HCT116 (cell line): ENCODE data around the gene WHRN. TPM values are rescaled to one million over a fixed set of nuclear protein-coding genes. Genes with fewer than 3 reads are reported as not detected.

Experiments used
- ATAC-seq: fragments of 200-7000 bp; cut with Tn5 transposase; 2 replicates; pipeline ENCODE4 v1.9.1; 2020; ENCODE audit warnings: mild to moderate bottlenecking, moderate library complexity
- BruUV-seq: library from RNA; stranded (reverse); fragments of 400-500 nt; replicated peaks from 2 replicates; lab custom pipeline; 2021; lab: Mats Ljungman, UMichigan
- CTCF ChIA-PET: fragments of 300-600 bp; sonication (Branson Sonifier 250); formaldehyde crosslinking; loops from one replicate; lab custom pipeline; 2021; ENCODE audit warnings: antibody characterized with exemption; lab: Charles Lee
- POLR2A ChIA-PET: fragments of 300-600, 350-600 bp; sonication (Branson Sonifier 250); formaldehyde crosslinking; loops from one replicate; lab custom pipeline; 2021; ENCODE audit warnings: antibody characterized with exemption; lab: Charles Lee
- RAD21 ChIA-PET, 2 experiments: fragments of 300-600 bp; sonication (Branson Sonifier 250); formaldehyde crosslinking; loops; one replicate each; lab custom pipeline; 2023; ENCODE audit warnings: low total read pairs in 2 of 2; ENCODE audit not compliant: uncharacterized antibody in 2 of 2, unreplicated experiment in 2 of 2, low non-redundant PET in 1 of 2; lab: Charles Lee
- DNase-seq: peaks from one replicate; pipeline ENCODE4 v3.0.0-alpha.2; 2010; ENCODE audit warnings: low read depth, low spot score
- H2AFZ ChIP-seq: fragments of 200-600 bp; shearing (Covaris generic), sonication (generic); 2 replicates; pipeline ENCODE4 v1.6.1; 2017; ENCODE audit warnings: low read depth, mixed run types, mixed read lengths, antibody characterized with exemption, low read length; ENCODE audit not compliant: poor library complexity, severe bottlenecking
- H3K27ac ChIP-seq: 2 replicates; pipeline ENCODE4 v1.5.1; 2012; ENCODE audit warnings: low read depth, low read length
- H3K27me3 ChIP-seq: fragments of 200-600 bp; sonication (generic); 2 replicates; pipeline ENCODE4 v1.6.1; 2016; ENCODE audit warnings: mixed run types, low read length, mixed read lengths; ENCODE audit not compliant: insufficient read depth
- H3K36me3 ChIP-seq, 2 experiments: fragments of 200-500 bp in 1 of 2; fragments of 200-600 bp in 1 of 2; sonication (Bioruptor generic) in 1 of 2; sonication (generic) in 1 of 2; 2 replicates each; pipeline versions ENCODE4 v1.5.1 to v1.6.1; 2014 to 2016; ENCODE audit warnings: low read length in 2 of 2, inconsistent platforms in 1 of 2, mixed read lengths in 1 of 2, mixed run types in 1 of 2; ENCODE audit not compliant: insufficient read depth in 2 of 2, control insufficient read depth in 1 of 2
- H3K4me1 ChIP-seq, 2 experiments: fragments of 200-600 bp in 1 of 2; sonication (generic) in 1 of 2; 2 replicates each; pipeline versions ENCODE4 v1.5.1 to v1.6.1; 2012 to 2017; ENCODE audit warnings: low read length in 2 of 2, inconsistent platforms in 1 of 2, mild to moderate bottlenecking in 1 of 2, mixed read lengths in 1 of 2, mixed run types in 1 of 2, moderate library complexity in 1 of 2; ENCODE audit not compliant: insufficient read depth in 2 of 2, control insufficient read depth in 1 of 2
- H3K4me2 ChIP-seq: fragments of 200-600 bp; sonication (generic); 2 replicates; pipeline ENCODE4 v1.6.1; 2017; ENCODE audit warnings: mixed run types, low read length, mixed read lengths
- H3K4me3 ChIP-seq, 2 experiments: fragments of 200-600 bp in 1 of 2; sonication (generic) in 1 of 2; replicated peaks in 1 of 2; 2 replicates each; pipeline ENCODE4 v1.5.1; 2011 to 2016; ENCODE audit warnings: low read length in 2 of 2, control low read depth in 1 of 2, low read depth in 1 of 2, mild to moderate bottlenecking in 1 of 2, mixed read lengths in 1 of 2, mixed run types in 1 of 2
- H3K79me2 ChIP-seq: fragments of 200-600 bp; sonication (generic); 2 replicates; pipeline ENCODE4 v1.6.1; 2017; ENCODE audit warnings: mild to moderate bottlenecking, mixed run types, low read length, moderate library complexity, mixed read lengths; ENCODE audit not compliant: insufficient read depth
- H3K9ac ChIP-seq: fragments of 200-600 bp; sonication (generic); 2 replicates; pipeline ENCODE4 v1.6.1; 2016; ENCODE audit warnings: low read length, mixed read lengths
- H3K9me2 ChIP-seq: fragments of 200-600 bp; sonication (generic), shearing (Covaris generic); 2 replicates; pipeline ENCODE4 v1.6.1; 2017; ENCODE audit warnings: mixed run types, mild to moderate bottlenecking, moderate library complexity; ENCODE audit not compliant: insufficient read depth
- H3K9me3 ChIP-seq, 2 experiments: fragments of 200-500 bp in 1 of 2; fragments of 200-600 bp in 1 of 2; sonication (Bioruptor generic) in 1 of 2; sonication (generic) in 1 of 2; 2 replicates each; pipeline ENCODE4 v1.6.1; 2014 to 2017; ENCODE audit warnings: low read length in 2 of 2, mixed read lengths in 2 of 2, inconsistent platforms in 1 of 2, low read depth in 1 of 2, mild to moderate bottlenecking in 1 of 2, mixed run types in 1 of 2, moderate library complexity in 1 of 2; ENCODE audit not compliant: control insufficient read depth in 1 of 2, insufficient read depth in 1 of 2
- H4K20me1 ChIP-seq: fragments of 200-600 bp; sonication (generic), shearing (Covaris generic); 2 replicates; pipeline ENCODE4 v1.6.1; 2017; ENCODE audit warnings: mixed run types, mild to moderate bottlenecking, moderate library complexity; ENCODE audit not compliant: insufficient read depth
- CBX3 ChIP-seq: IDR thresholded peaks from 2 replicates; pipeline ENCODE4 v1.6.1; 2012; ENCODE audit warnings: low read depth
- CEBPB ChIP-seq: IDR thresholded peaks from 2 replicates; pipeline ENCODE4 v1.6.1; 2012; ENCODE audit warnings: low read depth
- CTCF ChIP-seq, 3 experiments: fragments of 200-600 bp in 1 of 3; sonication (generic) in 1 of 3; IDR thresholded peaks in 2 of 3; conservative IDR thresholded peaks in 1 of 3; 2 replicates each; pipeline ENCODE4 v1.5.1; 2012 to 2017; ENCODE audit warnings: low read depth in 2 of 3, low read length in 2 of 3, antibody characterized with exemption in 1 of 3, borderline replicate concordance in 1 of 3, control low read depth in 1 of 3, mild to moderate bottlenecking in 1 of 3, mixed read lengths in 1 of 3, mixed run types in 1 of 3, moderate library complexity in 1 of 3; ENCODE audit not compliant: insufficient read depth in 1 of 3
- EGR1 ChIP-seq: IDR thresholded peaks from 2 replicates; pipeline ENCODE4 v1.6.1; 2012; ENCODE audit warnings: low read depth
- EZH2 ChIP-seq: fragments of 200-600 bp; sonication (generic); IDR thresholded peaks from 2 replicates; pipeline ENCODE4 v1.6.1; 2017; ENCODE audit warnings: antibody characterized with exemption, mixed run types
- EZH2phosphoT487 ChIP-seq: fragments of 200-600 bp; IDR thresholded peaks from 2 replicates; pipeline ENCODE4 v1.6.1; 2018; ENCODE audit warnings: antibody characterized with exemption, borderline replicate concordance
- MAX ChIP-seq: IDR thresholded peaks from 2 replicates; pipeline ENCODE4 v1.6.1; 2012
- POLR2A ChIP-seq: IDR thresholded peaks from 2 replicates; pipeline ENCODE4 v1.7.0; 2011; ENCODE audit warnings: borderline replicate concordance; ENCODE audit not compliant: insufficient read depth, insufficient read length; ENCODE audit errors: extremely low read depth
- RAD21 ChIP-seq: IDR thresholded peaks from 2 replicates; pipeline ENCODE4 v1.6.1; 2012; ENCODE audit warnings: low read depth, mild to moderate bottlenecking
- SIN3A ChIP-seq: IDR thresholded peaks from 2 replicates; pipeline ENCODE4 v1.6.1; 2012; ENCODE audit warnings: low read depth
- TCF7L2 ChIP-seq: IDR thresholded peaks from 2 replicates; pipeline ENCODE4 v1.7.0; 2011; ENCODE audit warnings: borderline replicate concordance, inconsistent platforms; ENCODE audit not compliant: insufficient read depth, insufficient read length; ENCODE audit errors: extremely low read depth
- ZFX ChIP-seq: fragments of 450-650 bp; IDR thresholded peaks from 2 replicates; pipeline ENCODE4 v1.6.1; 2017
- intact Hi-C: fragments of 100-400 bp; cut with micrococcal nuclease; formaldehyde crosslinking; loops from 2 replicates; pipeline ENCODE4 v1.10.0; 2022
- total RNA-seq: library from RNA; stranded (reverse); gene quantifications from one replicate; pipeline ENCODE4 v1.2.1, GENCODE V29; 2021; ENCODE audit not compliant: unreplicated experiment
- TF ChIP-seq, protein P1 (sequence below): IDR thresholded peaks from 2 replicates; pipeline ENCODE4 v1.6.1; 2012; ENCODE audit warnings: low read depth
- TF ChIP-seq, protein P2 (sequence below): IDR thresholded peaks from 2 replicates; pipeline ENCODE4 v1.6.1; 2011; ENCODE audit warnings: mild to moderate bottlenecking, low read length, moderate library complexity; ENCODE audit not compliant: insufficient replicate concordance; ENCODE audit errors: extremely low read depth

The WHRN gene
- total RNA-seq, 1 experiment from 2014 or later = 12.8 TPM

GRCh38 chr9:114488398-114489129 lies 16.7 kb downstream of the WHRN start (continued):
- TF ChIP-seq EGR1 = no peak
- TF ChIP-seq, protein P1, sequence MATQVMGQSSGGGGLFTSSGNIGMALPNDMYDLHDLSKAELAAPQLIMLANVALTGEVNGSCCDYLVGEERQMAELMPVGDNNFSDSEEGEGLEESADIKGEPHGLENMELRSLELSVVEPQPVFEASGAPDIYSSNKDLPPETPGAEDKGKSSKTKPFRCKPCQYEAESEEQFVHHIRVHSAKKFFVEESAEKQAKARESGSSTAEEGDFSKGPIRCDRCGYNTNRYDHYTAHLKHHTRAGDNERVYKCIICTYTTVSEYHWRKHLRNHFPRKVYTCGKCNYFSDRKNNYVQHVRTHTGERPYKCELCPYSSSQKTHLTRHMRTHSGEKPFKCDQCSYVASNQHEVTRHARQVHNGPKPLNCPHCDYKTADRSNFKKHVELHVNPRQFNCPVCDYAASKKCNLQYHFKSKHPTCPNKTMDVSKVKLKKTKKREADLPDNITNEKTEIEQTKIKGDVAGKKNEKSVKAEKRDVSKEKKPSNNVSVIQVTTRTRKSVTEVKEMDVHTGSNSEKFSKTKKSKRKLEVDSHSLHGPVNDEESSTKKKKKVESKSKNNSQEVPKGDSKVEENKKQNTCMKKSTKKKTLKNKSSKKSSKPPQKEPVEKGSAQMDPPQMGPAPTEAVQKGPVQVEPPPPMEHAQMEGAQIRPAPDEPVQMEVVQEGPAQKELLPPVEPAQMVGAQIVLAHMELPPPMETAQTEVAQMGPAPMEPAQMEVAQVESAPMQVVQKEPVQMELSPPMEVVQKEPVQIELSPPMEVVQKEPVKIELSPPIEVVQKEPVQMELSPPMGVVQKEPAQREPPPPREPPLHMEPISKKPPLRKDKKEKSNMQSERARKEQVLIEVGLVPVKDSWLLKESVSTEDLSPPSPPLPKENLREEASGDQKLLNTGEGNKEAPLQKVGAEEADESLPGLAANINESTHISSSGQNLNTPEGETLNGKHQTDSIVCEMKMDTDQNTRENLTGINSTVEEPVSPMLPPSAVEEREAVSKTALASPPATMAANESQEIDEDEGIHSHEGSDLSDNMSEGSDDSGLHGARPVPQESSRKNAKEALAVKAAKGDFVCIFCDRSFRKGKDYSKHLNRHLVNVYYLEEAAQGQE = no peak
- no peak for TF ChIP-seq SIN3A
- no peak for TF ChIP-seq CEBPB

- TF ChIP-seq EZH2 = no peak
- peak; percentile 82 for TF ChIP-seq RAD21
- no peak for TF ChIP-seq TCF7L2
- no peak for TF ChIP-seq CEBPB
- TF ChIP-seq CBX3 = no peak
- TF ChIP-seq CTCF (IDR thresholded peaks at IDR 0.05 in 2 of 3, conservative IDR thresholded peaks at IDR 0.05 in 1 of 3; ENCODE audit: borderline replicate concordance in 1 of 3, insufficient read depth in 1 of 3, low read depth in 2 of 3, low read length in 2 of 3) = peak; percentile 76 to 90 (median 86); a peak in 5 of 6 replicates
- no peak for TF ChIP-seq SIN3A
- no peak for TF ChIP-seq POLR2A
- no peak for TF ChIP-seq MAX
- TF ChIP-seq ZFX = no peak
- TF ChIP-seq EZH2phosphoT487 = no peak
- TF ChIP-seq, protein P2, sequence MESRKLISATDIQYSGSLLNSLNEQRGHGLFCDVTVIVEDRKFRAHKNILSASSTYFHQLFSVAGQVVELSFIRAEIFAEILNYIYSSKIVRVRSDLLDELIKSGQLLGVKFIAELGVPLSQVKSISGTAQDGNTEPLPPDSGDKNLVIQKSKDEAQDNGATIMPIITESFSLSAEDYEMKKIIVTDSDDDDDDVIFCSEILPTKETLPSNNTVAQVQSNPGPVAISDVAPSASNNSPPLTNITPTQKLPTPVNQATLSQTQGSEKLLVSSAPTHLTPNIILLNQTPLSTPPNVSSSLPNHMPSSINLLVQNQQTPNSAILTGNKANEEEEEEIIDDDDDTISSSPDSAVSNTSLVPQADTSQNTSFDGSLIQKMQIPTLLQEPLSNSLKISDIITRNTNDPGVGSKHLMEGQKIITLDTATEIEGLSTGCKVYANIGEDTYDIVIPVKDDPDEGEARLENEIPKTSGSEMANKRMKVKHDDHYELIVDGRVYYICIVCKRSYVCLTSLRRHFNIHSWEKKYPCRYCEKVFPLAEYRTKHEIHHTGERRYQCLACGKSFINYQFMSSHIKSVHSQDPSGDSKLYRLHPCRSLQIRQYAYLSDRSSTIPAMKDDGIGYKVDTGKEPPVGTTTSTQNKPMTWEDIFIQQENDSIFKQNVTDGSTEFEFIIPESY = no peak
- CTCF ChIA-PET = interaction anchor here (0.7 to 1.8 kb wide), 5 partner anchors 12 to 166 kb away, joined by 3 to 11 read pairs (median 4); no protein-coding TSS in a partner anchor
Measured at GRCh38 chr9:114487607-114488300, 17.5 kb downstream of the WHRN start.

More at GRCh38 chr9:114487607-114488300, 17.5 kb downstream of the WHRN start:
- ChIA-PET POLR2A (interaction anchor here (1.5 kb wide), 1 partner anchor 166 kb away, joined by 3 read pairs; no protein-coding TSS in a partner anchor), RAD21 (interaction anchor here (0.9 to 3.0 kb wide), 2 partner anchors 166 kb away, joined by 3 to 9 read pairs; no protein-coding TSS in a partner anchor)
- H3K27me3 ChIP-seq = no peaks in the 10 kb centered on the region
- no peaks in the 10 kb centered on the region for H3K9me2 ChIP-seq
- DNase-seq (peak; percentile 57), ATAC-seq (peak; percentile 88)
- no peak overlapping the region for H3K27ac ChIP-seq
- intact Hi-C loops = loop anchor here (1.0 to 5.0 kb wide), 2 partner anchors 80 to 166 kb away; no protein-coding TSS in a partner anchor
- no peaks in the 10 kb centered on the region for H3K79me2 ChIP-seq
- no peaks in the 10 kb centered on the region for H3K9me3 ChIP-seq
- H3K9ac ChIP-seq = no peak overlapping the region
- no peaks in the 10 kb centered on the region for H3K36me3 ChIP-seq
- no peak overlapping the region for H3K4me3 ChIP-seq
- H3K4me2 ChIP-seq = no peak overlapping the region
- no peaks in the 10 kb centered on the region for H4K20me1 ChIP-seq
- no peak overlapping the region for H2AFZ ChIP-seq
- BruUV-seq = no TSS peak
- H3K4me1 ChIP-seq = peaks cover 19 to 38% of the 10 kb centered on the region in 2 experiments
